T-cell (primary cell): ENCODE data around the gene GNB5. TPM values are rescaled to one million over a fixed set of nuclear protein-coding genes. Genes with fewer than 3 reads are reported as not detected.
"Not testable (repeated sequence)": the region's sequence is repeated elsewhere in the genome, so short reads cannot be mapped to it uniquely, and the experiment has no call there.

Experiments used
- ATAC-seq, 4 experiments: fragments of 200-7000 bp in 3 of 4; fragments of 150-1000 bp in 1 of 4; cut with Tn5 transposase; replicated peaks in 1 of 4; 1 replicate in 3 of 4; 2 replicates in 1 of 4; pipeline ENCODE4 v1.10.0; 2021; ENCODE audit warnings: moderate library complexity in 3 of 4, mild to moderate bottlenecking in 2 of 4, moderate number of reproducible peaks in 1 of 4
- CTCF ChIA-PET, 2 donors: fragments of 300-600 bp; sonication (Branson Sonifier 250); formaldehyde crosslinking; loops; one replicate each; lab custom pipeline; 2022; ENCODE audit warnings: antibody characterized with exemption in 2 of 2; lab: Charles Lee
- POLR2A ChIA-PET, 2 donors: fragments of 300-600 bp; sonication (Branson Sonifier 250); formaldehyde crosslinking; loops; one replicate each; lab custom pipeline; 2022; ENCODE audit warnings: antibody characterized with exemption in 2 of 2; lab: Charles Lee
- DNase-seq, 35 experiments: peaks; one replicate each; pipeline versions ENCODE4 v3.0.0 to v3.0.0-alpha.2; 2013 to 2023
- H3K27ac ChIP-seq: one replicate; pipeline ENCODE4 v1.5.1; 2013; ENCODE audit warnings: low read length
- H3K27me3 ChIP-seq, 2 experiments: replicated peaks in 1 of 2; 1 replicate in 1 of 2; 2 replicates in 1 of 2; pipeline versions ENCODE4 v1.6.1 to v1.7.0; 2013; ENCODE audit warnings: low read length in 1 of 2, mixed read lengths in 1 of 2; ENCODE audit not compliant: control insufficient read depth in 2 of 2, insufficient read depth in 2 of 2; ENCODE audit errors: extremely low read depth in 1 of 2
- H3K36me3 ChIP-seq, 2 donors: 1 replicate in 1 of 2; 2 replicates in 1 of 2; pipeline versions ENCODE4 v1.6.1 to v1.7.0; 2013; ENCODE audit warnings: low read length in 1 of 2; ENCODE audit not compliant: control insufficient read depth in 2 of 2, insufficient read depth in 1 of 2; ENCODE audit errors: extremely low read depth in 1 of 2
- H3K4me1 ChIP-seq, 2 experiments: 1 replicate in 1 of 2; 2 replicates in 1 of 2; pipeline versions ENCODE4 v1.6.1 to v1.7.0; 2013; ENCODE audit warnings: low read length in 2 of 2, mixed read lengths in 1 of 2; ENCODE audit not compliant: insufficient read depth in 2 of 2, control insufficient read depth in 1 of 2; ENCODE audit errors: extremely low read depth in 1 of 2
- H3K4me3 ChIP-seq, 2 donors: 1 replicate in 1 of 2; 2 replicates in 1 of 2; pipeline versions ENCODE4 v1.5.1 to v1.7.0; 2013; ENCODE audit warnings: mild to moderate bottlenecking in 2 of 2, low read length in 1 of 2, moderate library complexity in 1 of 2; ENCODE audit not compliant: control insufficient read depth in 1 of 2; ENCODE audit errors: extremely low read depth in 1 of 2
- H3K9me3 ChIP-seq: 2 replicates; pipeline ENCODE4 v1.7.0; 2013
- H3K27ac Mint-ChIP-seq, 2 donors: one replicate each; pipeline ENCODE4 v1.8.0; 2020 to 2021; ENCODE audit warnings: mild to moderate bottlenecking in 2 of 2, mixed read lengths in 2 of 2
- H3K27me3 Mint-ChIP-seq, 2 donors: one replicate each; pipeline ENCODE4 v1.8.0; 2021 to 2022; ENCODE audit warnings: mixed read lengths in 2 of 2
- H3K36me3 Mint-ChIP-seq: one replicate; pipeline ENCODE4 v1.8.0; 2021; ENCODE audit warnings: mixed read lengths
- H3K4me1 Mint-ChIP-seq, 3 donors: one replicate each; pipeline ENCODE4 v1.8.0; 2020 to 2022; ENCODE audit warnings: mixed read lengths in 3 of 3, mild to moderate bottlenecking in 1 of 3
- H3K4me3 Mint-ChIP-seq, 3 donors: one replicate each; pipeline ENCODE4 v1.8.0; 2020 to 2022; ENCODE audit warnings: mild to moderate bottlenecking in 3 of 3, mixed read lengths in 3 of 3, moderate library complexity in 3 of 3
- H3K9me3 Mint-ChIP-seq, 3 donors: one replicate each; pipeline ENCODE4 v1.8.0; 2020 to 2022; ENCODE audit warnings: mixed read lengths in 3 of 3
- WGBS: methylation state at CpG from one replicate; pipeline ENCODE4 v1.1.5; 2013; ENCODE audit warnings: missing lambda C conversion rate; ENCODE audit not compliant: insufficient coverage; 5-methylcytosine and 5-hydroxymethylcytosine counted together
- total RNA-seq, 35 experiments: library from RNA in 6 of 35; stranded (reverse) in 6 of 35; fragments of 120-200 nt in 1 of 35; gene quantifications; one replicate each; pipeline versions ENCODE4 v1.2.1 to v1.2.4 and lab custom pipeline; 2013 to 2026

Gene GNB5
- total RNA-seq, 5 donors from 2014 or later (not counting 1 experiment from before 2014, with no cell fraction given) = 39.7 to 74.4 (median 54.7) TPM

DNA sequence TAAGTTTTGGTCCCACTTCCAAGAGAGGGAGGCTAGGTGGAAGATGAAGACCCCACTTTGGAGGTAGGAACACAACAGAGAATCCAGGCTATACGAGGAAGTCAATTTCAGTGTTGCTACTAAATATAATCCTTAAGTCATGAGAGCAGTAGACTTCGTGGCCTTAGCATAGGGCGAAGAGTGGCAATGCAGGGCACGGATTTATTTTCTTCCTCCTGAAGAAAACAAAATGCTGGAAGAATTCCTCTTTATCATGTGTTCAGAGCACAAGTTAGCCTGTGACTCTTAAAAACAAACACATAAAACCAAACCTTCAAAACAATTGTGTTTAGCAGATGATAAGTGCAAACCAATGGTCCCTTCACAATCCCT is 98.0 kb downstream of the GNB5 start:
- Mint-ChIP-seq H3K27ac (no peak overlapping the region), H3K4me1 (no peaks in the 10 kb centered on the region), H3K27me3 (peaks cover 5 to 8% of the 10 kb centered on the region in 2 donors), H3K9me3 (peaks cover 7 to 16% (median 10%) of the 10 kb centered on the region in 3 donors), H3K4me3 (no peak overlapping the region), H3K36me3 (peaks cover 10% of the 10 kb centered on the region)
- ATAC-seq (no peak), DNase-seq (no peak)
- ChIA-PET CTCF (no interaction called here), POLR2A (no interaction called here)
- Histone ChIP-seq H3K4me3 (no peak overlapping the region), H3K9me3 (peaks cover 3% of the 10 kb centered on the region), H3K4me1 (no peaks in the 10 kb centered on the region), H3K27me3 (peaks cover 0 to 8% of the 10 kb centered on the region in 2 experiments), H3K27ac (no peak overlapping the region), H3K36me3 (no peaks in the 10 kb centered on the region)
- 83% methylated on average over 2 of the region's 4 CpGs for WGBS

- POLR2A ChIA-PET = no interaction called here
- peaks cover 4% of the 10 kb centered on the region for H3K36me3 Mint-ChIP-seq
- peaks cover 3% of the 10 kb centered on the region for H3K9me3 ChIP-seq
- no peak overlapping the region for H3K4me3 ChIP-seq
- no peak overlapping the region for H3K27ac Mint-ChIP-seq
- peaks cover 0 to 3% of the 10 kb centered on the region in 2 donors for H3K36me3 ChIP-seq
- peaks cover 5 to 8% of the 10 kb centered on the region in 2 donors for H3K27me3 Mint-ChIP-seq
- DNase-seq (no peak), ATAC-seq (no peak)
- no peak overlapping the region for H3K27ac ChIP-seq
- no peaks in the 10 kb centered on the region for H3K4me1 ChIP-seq
- CTCF ChIA-PET = interaction anchor here in 1 of 2 donors (0.5 kb wide), 1 partner anchor 312 kb away, joined by 4 read pairs; no protein-coding TSS in a partner anchor
- H3K4me1 Mint-ChIP-seq = no peaks in the 10 kb centered on the region
- peaks cover 0 to 8% of the 10 kb centered on the region in 2 experiments for H3K27me3 ChIP-seq
- H3K4me3 Mint-ChIP-seq = no peak overlapping the region
- peaks cover 7 to 16% (median 10%) of the 10 kb centered on the region in 3 donors for H3K9me3 Mint-ChIP-seq
Measured at GRCh38 chr15:52090193-52090592, 101.0 kb downstream of the GNB5 start.

DNA sequence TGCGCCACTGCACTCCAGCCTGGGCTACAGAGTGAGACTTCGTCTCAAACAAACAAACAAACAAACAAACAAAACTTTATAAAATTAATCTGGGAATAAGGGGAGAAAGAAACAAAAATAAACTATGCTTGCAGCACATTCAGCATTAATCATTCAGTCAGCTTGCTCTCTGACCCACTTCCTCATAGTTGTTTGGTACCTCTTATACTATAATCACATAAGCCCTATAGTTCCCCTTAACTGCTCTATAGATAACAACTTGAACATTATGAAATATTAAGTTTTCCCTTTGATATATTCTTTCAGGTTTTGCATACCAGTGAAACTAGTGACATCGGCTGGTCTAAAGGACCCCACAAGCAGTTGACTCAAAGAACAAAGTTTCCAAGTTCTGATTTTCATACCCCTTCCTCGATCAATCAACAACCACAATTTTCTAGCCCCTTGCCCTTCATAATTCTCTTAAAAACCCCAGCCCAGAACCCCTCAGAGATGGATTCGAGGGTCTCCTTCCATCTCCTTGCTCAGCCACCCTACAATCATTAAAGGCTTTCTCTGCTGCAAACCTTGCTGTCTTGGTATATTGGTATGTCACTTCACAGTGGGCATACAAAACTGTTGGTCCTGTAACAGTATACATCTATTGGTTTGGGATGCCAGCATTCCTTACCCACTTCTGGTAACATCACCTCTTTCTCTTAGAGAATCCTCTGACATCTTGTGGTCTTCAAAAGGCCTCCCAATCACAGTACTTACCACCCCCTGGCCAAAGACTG is 105.0 kb downstream of the GNB5 start:
- peaks cover 0 to 10% of the 10 kb centered on the region in 2 experiments for H3K4me1 ChIP-seq
- H3K27ac ChIP-seq = no peak overlapping the region
- POLR2A ChIA-PET = no interaction called here
- no peaks in the 10 kb centered on the region for H3K27me3 ChIP-seq
- WGBS = 88% methylated on average over 2 of the region's 5 CpGs
- Mint-ChIP-seq H3K36me3 (peaks cover 4% of the 10 kb centered on the region), H3K9me3 (peaks cover 7 to 16% (median 10%) of the 10 kb centered on the region in 3 donors), H3K27me3 (peaks cover 5 to 8% of the 10 kb centered on the region in 2 donors), H3K27ac (no peak overlapping the region), H3K4me1 (peaks cover 7 to 14% (median 11%) of the 10 kb centered on the region in 3 donors), H3K4me3 (no peak overlapping the region)
- H3K4me3 ChIP-seq = no peak overlapping the region
- ATAC-seq = no peak
- no peak for DNase-seq
- peaks cover 0 to 3% of the 10 kb centered on the region in 2 donors for H3K36me3 ChIP-seq
- peaks cover 3% of the 10 kb centered on the region for H3K9me3 ChIP-seq
- CTCF ChIA-PET = no interaction called here

DNA sequence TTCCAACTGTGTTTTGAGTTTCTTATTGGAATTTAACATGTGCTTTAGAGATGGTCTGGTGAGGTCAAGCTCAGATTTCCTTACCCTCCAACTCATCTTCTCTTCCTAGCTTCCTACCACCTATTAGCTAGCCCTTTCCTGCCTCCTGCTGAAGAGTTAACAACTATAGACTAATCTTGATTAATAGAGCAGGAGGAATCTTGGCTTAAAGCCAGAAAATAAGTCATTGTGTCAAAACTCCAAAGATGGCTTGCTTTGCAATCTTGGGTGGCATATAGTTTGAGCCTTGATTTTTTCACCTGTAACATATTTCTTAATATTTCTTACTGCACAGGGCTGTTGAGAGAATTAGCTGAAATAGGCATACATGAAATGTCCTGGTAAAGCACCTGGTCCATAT is 105.9 kb downstream of the GNB5 start:
- H3K4me1 ChIP-seq = peaks cover 0 to 10% of the 10 kb centered on the region in 2 experiments
- H3K4me1 Mint-ChIP-seq = peaks cover 7 to 14% (median 11%) of the 10 kb centered on the region in 3 donors
- ATAC-seq (no peak), DNase-seq (no peak)
- peaks cover 2 to 8% of the 10 kb centered on the region in 2 donors for H3K27me3 Mint-ChIP-seq
- ChIA-PET CTCF (interaction anchor here in 1 of 2 donors (0.7 kb wide), 1 partner anchor 295 kb away, joined by 3 read pairs; no protein-coding TSS in a partner anchor), POLR2A (interaction anchor here in 1 of 2 donors (0.7 kb wide), 1 partner anchor 67 kb away, joined by 3 read pairs; no protein-coding TSS in a partner anchor)
- no peak overlapping the region for H3K27ac ChIP-seq
- H3K27ac Mint-ChIP-seq = no peak overlapping the region
- peaks cover 6 to 12% (median 8%) of the 10 kb centered on the region in 3 donors for H3K9me3 Mint-ChIP-seq
- peaks cover 4% of the 10 kb centered on the region for H3K36me3 Mint-ChIP-seq
- H3K36me3 ChIP-seq = peaks cover 0 to 3% of the 10 kb centered on the region in 2 donors
- H3K4me3 ChIP-seq = no peak overlapping the region
- H3K4me3 Mint-ChIP-seq = no peak overlapping the region
- peaks cover 2% of the 10 kb centered on the region for H3K9me3 ChIP-seq
- no peaks in the 10 kb centered on the region for H3K27me3 ChIP-seq

GRCh38 chr15:52083603-52084002 is 107.6 kb downstream of the GNB5 start:
- WGBS = no CpG with 5 or more reads among the region's 4 CpGs
- H3K27me3 Mint-ChIP-seq = no peaks in the 10 kb centered on the region
- H3K27ac ChIP-seq = no peak overlapping the region
- ATAC-seq (no peak), DNase-seq (no peak)
- no peaks in the 10 kb centered on the region for H3K27me3 ChIP-seq
- peaks cover 12 to 18% (median 14%) of the 10 kb centered on the region in 3 donors for H3K4me1 Mint-ChIP-seq
- H3K36me3 ChIP-seq = peaks cover 0 to 3% of the 10 kb centered on the region in 2 donors
- H3K27ac Mint-ChIP-seq = no peak overlapping the region
- H3K4me3 ChIP-seq = no peak overlapping the region
- H3K9me3 Mint-ChIP-seq = no peaks in the 10 kb centered on the region
- H3K4me1 ChIP-seq = peaks cover 0 to 13% of the 10 kb centered on the region in 2 experiments
- CTCF ChIA-PET = interaction anchor here in 1 of 2 donors (0.7 to 1.5 kb wide), 2 partner anchors 10 to 124 kb away, joined by 3 to 4 read pairs; no protein-coding TSS in a partner anchor
- POLR2A ChIA-PET = interaction anchor here (0.5 to 0.6 kb wide), 2 partner anchors 35 to 76 kb away, joined by 8 to 9 read pairs; no protein-coding TSS in a partner anchor
- H3K9me3 ChIP-seq = no peaks in the 10 kb centered on the region
- H3K4me3 Mint-ChIP-seq = no peak overlapping the region
- H3K36me3 Mint-ChIP-seq = no peaks in the 10 kb centered on the region

GRCh38 chr15:52083037-52083359 is 108.2 kb downstream of the GNB5 start:
- CTCF ChIA-PET = interaction anchor here (0.6 to 1.5 kb wide), 4 partner anchors 9 to 192 kb away, joined by 3 to 16 read pairs (median 4); no protein-coding TSS in a partner anchor
- H3K27ac Mint-ChIP-seq, H3K27me3 Mint-ChIP-seq, POLR2A ChIA-PET, H3K9me3 Mint-ChIP-seq, H3K36me3 Mint-ChIP-seq, H3K4me3 ChIP-seq, DNase-seq, ATAC-seq, H3K27ac ChIP-seq, H3K36me3 ChIP-seq, H3K9me3 ChIP-seq, H3K4me3 Mint-ChIP-seq, H3K27me3 ChIP-seq: not testable (repeated sequence)
- H3K4me1 ChIP-seq = peaks cover 0 to 13% of the 10 kb centered on the region in 2 experiments
- 80% methylated on average over 1 of the region's 1 CpG for WGBS
- H3K4me1 Mint-ChIP-seq = peaks cover 13 to 18% (median 14%) of the 10 kb centered on the region in 3 donors
